ENCODE measurements around the gene SHC4. TPM values are rescaled to one million over a fixed set of nuclear protein-coding genes. Genes with fewer than 3 reads are reported as not detected.

Gene SHC4
- total RNA-seq, 1 experiment from 2014 or later: 0.63 TPM

GRCh38 chr15:48999314-48999713 lies 35.6 kb upstream of the SHC4 start (continued):
- TF ChIP-seq ATF6 (CRISPR knock-in tag; IDR thresholded peaks at IDR 0.05) (no peak), GABPB1 (CRISPR knock-in tag; IDR thresholded peaks at IDR 0.05) (no peak), HMGA2 (CRISPR knock-in tag; IDR thresholded peaks at IDR 0.05) (no peak), IRF1 (CRISPR knock-in tag; IDR thresholded peaks at IDR 0.05) (no peak), MLX (CRISPR knock-in tag; IDR thresholded peaks at IDR 0.05) (no peak)

- H3K27me3 Mint-ChIP-seq (ENCODE audit: low read depth): no peaks in the 10 kb centered on the region
- POLR2A ChIA-PET: no interaction called here
- no peak for ATAC-seq
- CTCF ChIA-PET: no interaction called here
- DNase-seq (ENCODE audit: low spot score): no peak
- no peak for TF ChIP-seq GTF2I (CRISPR knock-in tag; conservative IDR thresholded peaks at IDR 0.05)
- TF ChIP-seq ATF3 (CRISPR knock-in tag; conservative IDR thresholded peaks at IDR 0.05): no peak
- no peak for TF ChIP-seq CREM (CRISPR knock-in tag; IDR thresholded peaks at IDR 0.05)
- TF ChIP-seq STAT6 (CRISPR knock-in tag; conservative IDR thresholded peaks at IDR 0.05; ENCODE audit: low read depth): no peak
- no peak for TF ChIP-seq IRF2 (CRISPR knock-in tag; IDR thresholded peaks at IDR 0.05; ENCODE audit: borderline replicate concordance, low read depth)
- no peaks in the 10 kb centered on the region for H3K4me1 Mint-ChIP-seq
- peaks cover 46% of the 10 kb centered on the region for H3K36me3 Mint-ChIP-seq
- no peaks in the 10 kb centered on the region for H3K9me3 Mint-ChIP-seq
- H3K4me3 Mint-ChIP-seq: no peak overlapping the region
- no peak overlapping the region for H3K27ac Mint-ChIP-seq
Observed at GRCh38 chr15:48996276-48996675, 32.6 kb upstream of the SHC4 start.

- Mint-ChIP-seq H3K27ac (no peak overlapping the region), H3K36me3 (peaks cover 34% of the 10 kb centered on the region), H3K9me3 (no peaks in the 10 kb centered on the region), H3K4me1 (no peaks in the 10 kb centered on the region), H3K4me3 (no peak overlapping the region), H3K27me3 (ENCODE audit: low read depth) (no peaks in the 10 kb centered on the region)
- CTCF ChIA-PET: interaction anchor here (1.4 to 2.7 kb wide), 3 partner anchors 18 to 232 kb away, joined by 3 to 8 read pairs (median 5); partner anchors contain the start of gene SHC4
- DNase-seq (ENCODE audit: low spot score) (no peak), ATAC-seq (no peak)
- POLR2A ChIA-PET: no interaction called here
- TF ChIP-seq ZNF317 (CRISPR knock-in tag; IDR thresholded peaks at IDR 0.05; ENCODE audit: borderline replicate concordance, low read depth): no peak
- no peak for TF ChIP-seq ATF2 (CRISPR knock-in tag; IDR thresholded peaks at IDR 0.05; ENCODE audit: borderline replicate concordance, low read depth)
- no peak for TF ChIP-seq TEAD4 (CRISPR knock-in tag; IDR thresholded peaks at IDR 0.05)
- TF ChIP-seq ESRRA (CRISPR knock-in tag; IDR thresholded peaks at IDR 0.05; ENCODE audit: borderline replicate concordance): no peak
- TF ChIP-seq CREB1 (CRISPR knock-in tag; IDR thresholded peaks at IDR 0.05): no peak
- TF ChIP-seq SOX15 (CRISPR knock-in tag; IDR thresholded peaks at IDR 0.05): no peak
- TF ChIP-seq ZNF416 (CRISPR knock-in tag; IDR thresholded peaks at IDR 0.05): no peak
- no peak for TF ChIP-seq MXD4 (CRISPR knock-in tag; IDR thresholded peaks at IDR 0.05; ENCODE audit: borderline replicate concordance)
- TF ChIP-seq ZNF263 (CRISPR knock-in tag; IDR thresholded peaks at IDR 0.05; ENCODE audit: low read depth): no peak
- TF ChIP-seq FOXK1 (CRISPR knock-in tag; IDR thresholded peaks at IDR 0.05): no peak
- TF ChIP-seq ZSCAN18 (CRISPR knock-in tag; IDR thresholded peaks at IDR 0.05): no peak
- TF ChIP-seq ZNF425 (CRISPR knock-in tag; conservative IDR thresholded peaks at IDR 0.05): no peak
- no peak for TF ChIP-seq FOXJ3 (CRISPR knock-in tag; IDR thresholded peaks at IDR 0.05; ENCODE audit: borderline replicate concordance)
Observed at GRCh38 chr15:48993380-48993779, 29.7 kb upstream of the SHC4 start.
